Caco-2 (cell line): ENCODE measurements around the gene WNT10A. TPM values are rescaled to one million over a fixed set of nuclear protein-coding genes. Genes with fewer than 3 reads are reported as not detected.
A peak's percentile ranks its signal among the peaks of the same experiment; 100 is the strongest.

Experiments used
- BruUV-seq: library from RNA; stranded (reverse); fragments of 400-500 nt; replicated peaks from 2 replicates; lab custom pipeline; 2021; lab: Mats Ljungman, UMichigan
- CTCF ChIA-PET: fragments of 300-600 bp; sonication (Branson Sonifier 250); formaldehyde crosslinking; loops from one replicate; lab custom pipeline; 2022; ENCODE audit warnings: antibody characterized with exemption; lab: Charles Lee
- POLR2A ChIA-PET: fragments of 300-600 bp; sonication (Branson Sonifier 250); formaldehyde crosslinking; loops from one replicate; lab custom pipeline; 2022; ENCODE audit warnings: antibody characterized with exemption; lab: Charles Lee
- DNase-seq, 2 experiments: peaks; one replicate each; pipeline versions ENCODE4 v3.0.0 to v3.0.0-alpha.2; 2020 to 2022
- H3K27me3 ChIP-seq: replicated peaks from 2 replicates; pipeline ENCODE4 v1.6.0; 2011; ENCODE audit warnings: low read length; ENCODE audit not compliant: control insufficient read depth, insufficient read depth
- H3K36me3 ChIP-seq: 2 replicates; pipeline ENCODE4 v1.5.1; 2011; ENCODE audit warnings: low read length; ENCODE audit not compliant: control insufficient read depth, insufficient read depth
- H3K4me1 ChIP-seq: fragments of 250-450 bp; sonication (Bioruptor Pico); 2 replicates; pipeline ENCODE4 v1.5.1; 2020; ENCODE audit warnings: mild to moderate bottlenecking
- H3K4me3 ChIP-seq: 2 replicates; pipeline ENCODE4 v1.5.1; 2011; ENCODE audit warnings: low read depth, mild to moderate bottlenecking, control low read depth, low read length
- H3K9me3 ChIP-seq: fragments of 250-450 bp; sonication (Bioruptor Pico); 2 replicates; pipeline ENCODE4 v1.5.1; 2020; ENCODE audit warnings: mild to moderate bottlenecking, moderate library complexity
- H3K27ac Mint-ChIP-seq: one replicate; pipeline ENCODE4 v1.8.0; 2022; ENCODE audit warnings: mixed read lengths; ENCODE audit not compliant: unreplicated experiment
- H3K27me3 Mint-ChIP-seq: one replicate; pipeline ENCODE4 v1.8.0; 2022; ENCODE audit warnings: mixed read lengths; ENCODE audit not compliant: insufficient read depth, unreplicated experiment
- H3K36me3 Mint-ChIP-seq: one replicate; pipeline ENCODE4 v1.8.0; 2022; ENCODE audit warnings: mild to moderate bottlenecking, mixed read lengths; ENCODE audit not compliant: insufficient read depth, unreplicated experiment
- H3K4me1 Mint-ChIP-seq: one replicate; pipeline ENCODE4 v1.8.0; 2022; ENCODE audit warnings: low read depth, mixed read lengths; ENCODE audit not compliant: unreplicated experiment
- H3K4me3 Mint-ChIP-seq: one replicate; pipeline ENCODE4 v1.8.0; 2022; ENCODE audit warnings: mild to moderate bottlenecking, moderate library complexity, mixed read lengths; ENCODE audit not compliant: unreplicated experiment
- H3K9me3 Mint-ChIP-seq: one replicate; pipeline ENCODE4 v1.8.0; 2022; ENCODE audit warnings: mixed read lengths; ENCODE audit not compliant: unreplicated experiment
- CTCF ChIP-seq, 2 experiments: fragments of 200-600 bp in 1 of 2; IDR thresholded peaks; 1 replicate in 1 of 2; 2 replicates in 1 of 2; pipeline versions ENCODE4 v1.5.1 to v1.8.0; 2011 to 2022; ENCODE audit warnings: antibody characterized with exemption in 1 of 2, control low read depth in 1 of 2, inconsistent platforms in 1 of 2, low read depth in 1 of 2, low read length in 1 of 2, mild to moderate bottlenecking in 1 of 2, moderate library complexity in 1 of 2; ENCODE audit not compliant: insufficient read depth in 1 of 2, severe bottlenecking in 1 of 2, unreplicated experiment in 1 of 2
- intact Hi-C: fragments of 100-400 bp; cut with micrococcal nuclease; formaldehyde crosslinking; loops from one replicate; pipeline ENCODE4 v1.10.0; 2022; ENCODE audit not compliant: unreplicated experiment
- total RNA-seq: library from RNA; stranded (reverse); gene quantifications from 2 replicates; pipeline ENCODE4 v1.2.3, GENCODE V29; 2022

WNT10A gene
- total RNA-seq, 1 experiment from 2014 or later, result 1.2 TPM

- DNase-seq, result peak; percentile 62 to 63
- Histone ChIP-seq H3K36me3 (no peaks in the 10 kb centered on the region), H3K27me3 (peaks cover 6% of the 10 kb centered on the region), H3K4me3 (peak within 1 kb of the TSS; percentile 43), H3K9me3 (no peaks in the 10 kb centered on the region), H3K4me1 (peaks cover 43% of the 10 kb centered on the region)
- H3K4me1 Mint-ChIP-seq, result peaks cover 40% of the 10 kb centered on the region
- H3K36me3 Mint-ChIP-seq, result peaks cover 25% of the 10 kb centered on the region
- POLR2A ChIA-PET, result interaction anchor here (0.5 kb wide), 1 partner anchor 200 kb away, joined by 8 read pairs; no protein-coding TSS in a partner anchor
- no TSS peak for BruUV-seq
- peaks cover 8% of the 10 kb centered on the region for H3K27me3 Mint-ChIP-seq
- intact Hi-C loops, result no loop called here
- no peak for TF ChIP-seq CTCF (IDR thresholded peaks at IDR 0.05; ENCODE audit: insufficient read depth in 1 of 2, low read depth in 1 of 2, low read length in 1 of 2, severe bottlenecking in 1 of 2, unreplicated experiment in 1 of 2)
- CTCF ChIA-PET, result interaction anchor here (1.2 to 1.5 kb wide), 2 partner anchors 28 to 38 kb away, joined by 3 to 10 read pairs; no protein-coding TSS in a partner anchor
- H3K9me3 Mint-ChIP-seq, result no peaks in the 10 kb centered on the region
- H3K4me3 Mint-ChIP-seq, result peak within 1 kb of the TSS; percentile 76
- H3K27ac Mint-ChIP-seq, result peak within 1 kb of the TSS; percentile 40
These were observed 21.1 kb upstream of the WNT10A start, which contains the start of gene WNT6 for GRCh38 chr2:218859556-218859987. TSS of gene WNT6 (plus strand) at chr2:218859805. CDS start at chr2:218860038, 233 bp downstream.

- BruUV-seq, result TSS peak; percentile 60
- no peaks in the 10 kb centered on the region for H3K9me3 Mint-ChIP-seq
- peaks cover 30% of the 10 kb centered on the region for H3K36me3 Mint-ChIP-seq
- no peak for TF ChIP-seq CTCF (IDR thresholded peaks at IDR 0.05; ENCODE audit: insufficient read depth in 1 of 2, low read depth in 1 of 2, low read length in 1 of 2, severe bottlenecking in 1 of 2, unreplicated experiment in 1 of 2)
- H3K4me1 ChIP-seq, result peaks cover 46% of the 10 kb centered on the region
- no peaks in the 10 kb centered on the region for H3K36me3 ChIP-seq
- intact Hi-C loops, result loop anchor here (2.0 to 5.0 kb wide), 2 partner anchors 17 to 97 kb away; partner anchors contain the start of gene CDK5R2
- H3K4me3 Mint-ChIP-seq, result peak overlapping the region; percentile 76
- peaks cover 37% of the 10 kb centered on the region for H3K4me1 Mint-ChIP-seq
- ChIA-PET POLR2A (interaction anchor here (0.5 to 1.0 kb wide), 6 partner anchors 32 to 201 kb away, joined by 3 to 12 read pairs (median 4); partner anchors contain the start of genes BCS1L, RNF25, STK36 and ZNF142), CTCF (interaction anchor here (0.6 to 1.6 kb wide), 17 partner anchors 8 to 309 kb away, joined by 3 to 26 read pairs (median 5); partner anchors contain the start of genes SLC23A3 and TTLL4)
- peaks cover 8% of the 10 kb centered on the region for H3K27me3 Mint-ChIP-seq
- DNase-seq, result no peak
- peak overlapping the region; percentile 40 for H3K27ac Mint-ChIP-seq
- no peaks in the 10 kb centered on the region for H3K9me3 ChIP-seq
- peak overlapping the region; percentile 43 for H3K4me3 ChIP-seq
- H3K27me3 ChIP-seq, result peaks cover 6% of the 10 kb centered on the region
These were observed 20.4 kb upstream of the WNT10A start for GRCh38 chr2:218859988-218860831.

- DNase-seq, result peak; percentile 88 to 93
- TF ChIP-seq CTCF (IDR thresholded peaks at IDR 0.05; ENCODE audit: insufficient read depth in 1 of 2, low read depth in 1 of 2, low read length in 1 of 2, severe bottlenecking in 1 of 2, unreplicated experiment in 1 of 2), result no peak
- H3K9me3 Mint-ChIP-seq, result no peaks in the 10 kb centered on the region
- Histone ChIP-seq H3K4me1 (peaks cover 43% of the 10 kb centered on the region), H3K9me3 (no peaks in the 10 kb centered on the region), H3K27me3 (peaks cover 6% of the 10 kb centered on the region), H3K36me3 (no peaks in the 10 kb centered on the region), H3K4me3 (peak overlapping the region; percentile 43)
- peaks cover 8% of the 10 kb centered on the region for H3K27me3 Mint-ChIP-seq
- ChIA-PET POLR2A (interaction anchor here (0.6 to 1.0 kb wide), 6 partner anchors 11 to 202 kb away, joined by 3 to 12 read pairs (median 4); partner anchors contain the start of genes BCS1L, RNF25, STK36 and ZNF142), CTCF (interaction anchor here (0.6 to 1.6 kb wide), 16 partner anchors 9 to 309 kb away, joined by 3 to 26 read pairs (median 6); partner anchors contain the start of genes SLC23A3 and TTLL4)
- H3K36me3 Mint-ChIP-seq, result peaks cover 35% of the 10 kb centered on the region
- no TSS peak for BruUV-seq
- no peak overlapping the region for H3K27ac Mint-ChIP-seq
- H3K4me1 Mint-ChIP-seq, result peaks cover 32% of the 10 kb centered on the region
- peak overlapping the region; percentile 76 for H3K4me3 Mint-ChIP-seq
- intact Hi-C loops, result loop anchor here (2.0 to 5.0 kb wide), 2 partner anchors 16 to 96 kb away; partner anchors contain the start of gene CDK5R2
These were observed 19.7 kb upstream of the WNT10A start for GRCh38 chr2:218860950-218861381.
